Progenitor cell of endocrine pancreas (in vitro differentiated cells): ENCODE data around the gene SHANK3. TPM values are rescaled to one million over a fixed set of nuclear protein-coding genes. Genes with fewer than 3 reads are reported as not detected.

Experiments used
- DNase-seq: peaks from one replicate; pipeline ENCODE4 v3.0.0; 2021; ENCODE audit warnings: low spot score; ENCODE audit not compliant: unreplicated experiment
- H3K27ac Mint-ChIP-seq: 2 replicates; pipeline ENCODE4 v1.8.0; 2021; ENCODE audit warnings: mild to moderate bottlenecking, moderate library complexity, mixed read lengths
- H3K27me3 Mint-ChIP-seq: 2 replicates; pipeline ENCODE4 v1.8.0; 2021; ENCODE audit warnings: mixed read lengths
- H3K36me3 Mint-ChIP-seq: 2 replicates; pipeline ENCODE4 v1.8.0; 2022; ENCODE audit warnings: mixed read lengths; ENCODE audit not compliant: insufficient read depth
- H3K4me1 Mint-ChIP-seq: 2 replicates; pipeline ENCODE4 v1.8.0; 2021; ENCODE audit warnings: low read depth, mixed read lengths
- H3K4me3 Mint-ChIP-seq: 2 replicates; pipeline ENCODE4 v1.8.0; 2021; ENCODE audit warnings: low read depth, mild to moderate bottlenecking, moderate library complexity, mixed read lengths
- H3K9me3 Mint-ChIP-seq: 2 replicates; pipeline ENCODE4 v1.8.0; 2021; ENCODE audit warnings: low read depth, mixed read lengths
- total RNA-seq: library from RNA; stranded (reverse); gene quantifications from 2 replicates; pipeline ENCODE4 v1.2.1, GENCODE V29; 2021
- TF ChIP-seq, protein P1 (sequence below): fragments of 200-600 bp; sonication (generic); IDR thresholded peaks from one replicate; pipeline ENCODE4 v1.5.0; 2021; ENCODE audit warnings: antibody characterized with exemption, mild to moderate bottlenecking; ENCODE audit not compliant: unreplicated experiment

SHANK3 gene
- total RNA-seq, 1 donor from 2014 or later = 6.9 TPM

- Mint-ChIP-seq H3K4me1 (no peaks in the 10 kb centered on the region), H3K27me3 (peaks cover 38% of the 10 kb centered on the region), H3K36me3 (peaks cover 4% of the 10 kb centered on the region), H3K27ac (no peak overlapping the region), H3K9me3 (no peaks in the 10 kb centered on the region), H3K4me3 (no peak overlapping the region)
- DNase-seq = no peak
- TF ChIP-seq, protein P1, sequence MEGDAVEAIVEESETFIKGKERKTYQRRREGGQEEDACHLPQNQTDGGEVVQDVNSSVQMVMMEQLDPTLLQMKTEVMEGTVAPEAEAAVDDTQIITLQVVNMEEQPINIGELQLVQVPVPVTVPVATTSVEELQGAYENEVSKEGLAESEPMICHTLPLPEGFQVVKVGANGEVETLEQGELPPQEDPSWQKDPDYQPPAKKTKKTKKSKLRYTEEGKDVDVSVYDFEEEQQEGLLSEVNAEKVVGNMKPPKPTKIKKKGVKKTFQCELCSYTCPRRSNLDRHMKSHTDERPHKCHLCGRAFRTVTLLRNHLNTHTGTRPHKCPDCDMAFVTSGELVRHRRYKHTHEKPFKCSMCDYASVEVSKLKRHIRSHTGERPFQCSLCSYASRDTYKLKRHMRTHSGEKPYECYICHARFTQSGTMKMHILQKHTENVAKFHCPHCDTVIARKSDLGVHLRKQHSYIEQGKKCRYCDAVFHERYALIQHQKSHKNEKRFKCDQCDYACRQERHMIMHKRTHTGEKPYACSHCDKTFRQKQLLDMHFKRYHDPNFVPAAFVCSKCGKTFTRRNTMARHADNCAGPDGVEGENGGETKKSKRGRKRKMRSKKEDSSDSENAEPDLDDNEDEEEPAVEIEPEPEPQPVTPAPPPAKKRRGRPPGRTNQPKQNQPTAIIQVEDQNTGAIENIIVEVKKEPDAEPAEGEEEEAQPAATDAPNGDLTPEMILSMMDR = no peak
These were observed 43.2 kb downstream of the SHANK3 start for GRCh38 chr22:50715776-50716175.

DNA sequence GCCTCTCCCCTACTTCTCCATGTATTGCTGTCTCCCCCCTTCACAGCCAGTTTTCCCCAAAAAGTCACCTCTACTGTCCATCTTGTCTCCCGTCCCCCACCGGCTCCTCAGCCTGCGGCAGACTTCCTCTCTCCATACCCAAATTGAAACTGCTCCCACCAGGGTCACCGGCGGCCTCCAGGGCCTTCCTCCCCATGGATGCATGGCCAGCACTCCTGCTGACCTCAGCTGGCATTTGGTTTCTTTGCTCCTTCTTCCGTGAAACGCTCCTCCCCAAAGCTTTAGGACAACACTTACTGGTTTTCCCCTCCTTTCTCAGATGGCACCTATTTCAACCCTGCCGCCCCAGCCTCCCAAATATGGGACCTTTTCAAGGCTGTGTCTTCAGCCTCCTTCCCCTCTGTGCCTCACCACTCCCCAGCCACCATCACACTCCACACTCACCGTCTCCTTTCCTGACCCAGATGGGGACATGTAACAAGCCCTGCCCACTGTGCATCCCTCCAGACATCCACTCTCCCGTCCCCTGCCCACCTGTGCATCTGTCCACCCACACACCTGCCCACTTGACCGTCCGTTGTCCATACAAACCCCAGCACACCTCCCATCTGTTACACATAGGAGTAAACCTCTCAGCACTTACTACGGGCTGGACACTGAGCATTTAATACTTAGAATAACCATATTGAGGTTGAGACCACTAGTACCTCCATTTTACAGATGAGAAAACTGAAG lies 43.8 kb downstream of the SHANK3 start:
- Mint-ChIP-seq H3K27ac (no peak overlapping the region), H3K4me3 (no peak overlapping the region), H3K27me3 (peaks cover 38% of the 10 kb centered on the region)

GRCh38 chr22:50717709-50718351 lies 45.2 kb downstream of the SHANK3 start:
- Mint-ChIP-seq H3K27me3 (peaks cover 45% of the 10 kb centered on the region), H3K4me3 (no peak overlapping the region)
- TF ChIP-seq, protein P1 = no peak

More for the DNA sequence above, 43.8 kb downstream of the SHANK3 start:
- H3K9me3 Mint-ChIP-seq = no peaks in the 10 kb centered on the region
- TF ChIP-seq, protein P1 = no peak
- no peak for DNase-seq
- no peaks in the 10 kb centered on the region for H3K4me1 Mint-ChIP-seq
- peaks cover 4% of the 10 kb centered on the region for H3K36me3 Mint-ChIP-seq

GRCh38 chr22:50718352-50718709 lies 45.7 kb downstream of the SHANK3 start:
- Mint-ChIP-seq H3K9me3 (no peaks in the 10 kb centered on the region), H3K4me3 (no peak overlapping the region), H3K4me1 (no peaks in the 10 kb centered on the region), H3K36me3 (peaks cover 11% of the 10 kb centered on the region), H3K27me3 (peaks cover 48% of the 10 kb centered on the region), H3K27ac (no peak overlapping the region)
- TF ChIP-seq, protein P1 = no peak
- no peak for DNase-seq

More at GRCh38 chr22:50717709-50718351, 45.2 kb downstream of the SHANK3 start:
- Mint-ChIP-seq H3K9me3 (no peaks in the 10 kb centered on the region), H3K36me3 (peaks cover 10% of the 10 kb centered on the region), H3K27ac (no peak overlapping the region), H3K4me1 (no peaks in the 10 kb centered on the region)
- no peak for DNase-seq

DNA sequence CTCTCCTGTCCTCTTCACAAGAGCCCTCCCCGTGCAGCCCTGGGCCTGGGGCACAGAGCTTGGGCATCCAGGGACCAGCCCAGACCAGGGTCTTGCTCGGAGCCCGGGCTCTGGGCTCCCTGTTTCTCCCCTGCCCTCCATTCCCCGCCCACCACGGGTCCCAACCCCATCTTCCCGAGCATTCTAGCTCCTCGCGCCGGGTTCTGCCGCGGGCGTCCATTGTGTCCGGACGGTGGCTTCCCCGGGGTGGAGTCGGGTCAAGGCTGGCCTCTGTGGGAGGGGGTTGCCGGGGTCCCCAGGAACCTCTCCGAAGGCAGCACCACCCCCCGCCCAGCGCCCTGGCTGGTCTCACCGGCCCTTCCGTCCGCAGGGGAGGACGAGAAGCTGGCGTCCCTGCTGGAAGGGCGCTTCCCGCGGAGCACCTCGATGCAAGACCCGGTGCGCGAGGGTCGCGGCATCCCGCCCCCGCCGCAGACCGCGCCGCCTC lies 47.2 kb downstream of the SHANK3 start:
- Mint-ChIP-seq H3K27ac (no peak overlapping the region), H3K36me3 (peaks cover 12% of the 10 kb centered on the region), H3K9me3 (no peaks in the 10 kb centered on the region), H3K4me1 (no peaks in the 10 kb centered on the region), H3K4me3 (no peak overlapping the region), H3K27me3 (peaks cover 48% of the 10 kb centered on the region)
- TF ChIP-seq, protein P1 = no peak
- DNase-seq = no peak
